HL-60 (cell line): ENCODE results near the gene B4GALNT4.

Experiments
- DNase-seq, 2 experiments: peaks; one replicate each; pipeline ENCODE4 v3.0.0-alpha.2; 2010 to 2020; ENCODE audit warnings: low read depth in 1 of 2, low spot score in 1 of 2
- H3K27ac ChIP-seq: fragments of 250-450 bp; sonication (Bioruptor Pico); replicated peaks from 2 replicates; pipeline ENCODE4 v1.5.1; 2020; ENCODE audit warnings: mild to moderate bottlenecking, moderate library complexity
- H3K27me3 ChIP-seq: fragments of 250-450 bp; sonication (Bioruptor Pico); 2 replicates; pipeline ENCODE4 v1.5.1; 2021; ENCODE audit warnings: mild to moderate bottlenecking, moderate library complexity; ENCODE audit not compliant: insufficient read depth, poor library complexity, severe bottlenecking
- H3K4me3 ChIP-seq: replicated peaks from 2 replicates; pipeline ENCODE4 v1.5.1; 2011; ENCODE audit warnings: mild to moderate bottlenecking, control low read depth, low read length; ENCODE audit not compliant: insufficient read depth
- GABPA ChIP-seq: IDR thresholded peaks from 2 replicates; pipeline ENCODE4 v1.6.1; 2012; ENCODE audit warnings: low read depth
- POLR2AphosphoS5 ChIP-seq: IDR thresholded peaks from 2 replicates; pipeline ENCODE4 v1.6.1; 2012; ENCODE audit warnings: low read depth
- SPI1 ChIP-seq: IDR thresholded peaks from 2 replicates; pipeline ENCODE4 v1.6.1; 2012; ENCODE audit warnings: low read depth, mild to moderate bottlenecking, borderline replicate concordance
- TF ChIP-seq, protein P1 (sequence below): IDR thresholded peaks from 2 replicates; pipeline ENCODE4 v1.6.1; 2012; ENCODE audit warnings: low read depth; ENCODE audit not compliant: insufficient replicate concordance
- TF ChIP-seq, protein P2 (sequence below): IDR thresholded peaks from one replicate; pipeline ENCODE4 v1.5.1; 2011; ENCODE audit warnings: low read length, control low read depth, inconsistent platforms; ENCODE audit not compliant: insufficient read depth

Gene B4GALNT4

DNA sequence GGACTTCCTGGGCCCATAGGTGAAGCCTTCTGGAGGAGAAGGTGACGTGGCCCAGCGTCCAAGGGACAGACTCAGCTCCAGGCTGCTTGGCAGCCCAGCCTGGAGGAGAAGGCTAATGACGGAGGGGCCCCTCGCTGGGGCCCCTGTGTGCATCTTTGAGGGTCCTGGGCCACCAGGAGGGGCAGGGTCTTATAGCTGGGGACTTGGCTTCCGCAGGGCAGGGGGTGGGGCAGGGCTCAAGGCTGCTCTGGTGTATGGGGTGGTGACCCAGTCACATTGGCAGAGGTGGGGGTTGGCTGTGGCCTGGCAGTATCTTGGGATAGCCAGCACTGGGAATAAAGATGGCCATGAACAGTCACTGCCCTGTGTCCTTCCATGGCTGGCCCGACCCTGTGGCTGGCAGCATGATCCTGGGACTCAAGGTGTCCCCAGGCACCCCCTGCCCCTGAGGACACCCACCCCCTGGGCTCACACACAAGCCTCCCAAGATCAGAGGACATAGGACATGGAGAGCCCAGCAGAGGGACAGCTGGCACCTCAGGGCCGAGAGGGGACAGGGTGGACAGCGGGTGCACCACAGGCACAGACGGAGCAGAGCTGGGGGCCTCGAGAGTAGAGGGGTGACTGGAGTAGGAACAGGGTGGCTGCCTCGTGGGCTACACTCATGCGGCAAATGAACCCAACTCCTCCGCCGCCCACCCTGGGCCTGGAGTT, 35.4 kb downstream of the B4GALNT4 start:
- Histone ChIP-seq H3K4me3 (no peak overlapping the region), H3K27me3 (no peaks in the 10 kb centered on the region), H3K27ac (no peak overlapping the region)
- DNase-seq: no peak
- TF ChIP-seq SPI1 (no peak), GABPA (no peak), POLR2AphosphoS5 (no peak)
- TF ChIP-seq, protein P1, sequence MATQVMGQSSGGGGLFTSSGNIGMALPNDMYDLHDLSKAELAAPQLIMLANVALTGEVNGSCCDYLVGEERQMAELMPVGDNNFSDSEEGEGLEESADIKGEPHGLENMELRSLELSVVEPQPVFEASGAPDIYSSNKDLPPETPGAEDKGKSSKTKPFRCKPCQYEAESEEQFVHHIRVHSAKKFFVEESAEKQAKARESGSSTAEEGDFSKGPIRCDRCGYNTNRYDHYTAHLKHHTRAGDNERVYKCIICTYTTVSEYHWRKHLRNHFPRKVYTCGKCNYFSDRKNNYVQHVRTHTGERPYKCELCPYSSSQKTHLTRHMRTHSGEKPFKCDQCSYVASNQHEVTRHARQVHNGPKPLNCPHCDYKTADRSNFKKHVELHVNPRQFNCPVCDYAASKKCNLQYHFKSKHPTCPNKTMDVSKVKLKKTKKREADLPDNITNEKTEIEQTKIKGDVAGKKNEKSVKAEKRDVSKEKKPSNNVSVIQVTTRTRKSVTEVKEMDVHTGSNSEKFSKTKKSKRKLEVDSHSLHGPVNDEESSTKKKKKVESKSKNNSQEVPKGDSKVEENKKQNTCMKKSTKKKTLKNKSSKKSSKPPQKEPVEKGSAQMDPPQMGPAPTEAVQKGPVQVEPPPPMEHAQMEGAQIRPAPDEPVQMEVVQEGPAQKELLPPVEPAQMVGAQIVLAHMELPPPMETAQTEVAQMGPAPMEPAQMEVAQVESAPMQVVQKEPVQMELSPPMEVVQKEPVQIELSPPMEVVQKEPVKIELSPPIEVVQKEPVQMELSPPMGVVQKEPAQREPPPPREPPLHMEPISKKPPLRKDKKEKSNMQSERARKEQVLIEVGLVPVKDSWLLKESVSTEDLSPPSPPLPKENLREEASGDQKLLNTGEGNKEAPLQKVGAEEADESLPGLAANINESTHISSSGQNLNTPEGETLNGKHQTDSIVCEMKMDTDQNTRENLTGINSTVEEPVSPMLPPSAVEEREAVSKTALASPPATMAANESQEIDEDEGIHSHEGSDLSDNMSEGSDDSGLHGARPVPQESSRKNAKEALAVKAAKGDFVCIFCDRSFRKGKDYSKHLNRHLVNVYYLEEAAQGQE: no peak
- TF ChIP-seq, protein P2, sequence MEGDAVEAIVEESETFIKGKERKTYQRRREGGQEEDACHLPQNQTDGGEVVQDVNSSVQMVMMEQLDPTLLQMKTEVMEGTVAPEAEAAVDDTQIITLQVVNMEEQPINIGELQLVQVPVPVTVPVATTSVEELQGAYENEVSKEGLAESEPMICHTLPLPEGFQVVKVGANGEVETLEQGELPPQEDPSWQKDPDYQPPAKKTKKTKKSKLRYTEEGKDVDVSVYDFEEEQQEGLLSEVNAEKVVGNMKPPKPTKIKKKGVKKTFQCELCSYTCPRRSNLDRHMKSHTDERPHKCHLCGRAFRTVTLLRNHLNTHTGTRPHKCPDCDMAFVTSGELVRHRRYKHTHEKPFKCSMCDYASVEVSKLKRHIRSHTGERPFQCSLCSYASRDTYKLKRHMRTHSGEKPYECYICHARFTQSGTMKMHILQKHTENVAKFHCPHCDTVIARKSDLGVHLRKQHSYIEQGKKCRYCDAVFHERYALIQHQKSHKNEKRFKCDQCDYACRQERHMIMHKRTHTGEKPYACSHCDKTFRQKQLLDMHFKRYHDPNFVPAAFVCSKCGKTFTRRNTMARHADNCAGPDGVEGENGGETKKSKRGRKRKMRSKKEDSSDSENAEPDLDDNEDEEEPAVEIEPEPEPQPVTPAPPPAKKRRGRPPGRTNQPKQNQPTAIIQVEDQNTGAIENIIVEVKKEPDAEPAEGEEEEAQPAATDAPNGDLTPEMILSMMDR: no peak

DNA sequence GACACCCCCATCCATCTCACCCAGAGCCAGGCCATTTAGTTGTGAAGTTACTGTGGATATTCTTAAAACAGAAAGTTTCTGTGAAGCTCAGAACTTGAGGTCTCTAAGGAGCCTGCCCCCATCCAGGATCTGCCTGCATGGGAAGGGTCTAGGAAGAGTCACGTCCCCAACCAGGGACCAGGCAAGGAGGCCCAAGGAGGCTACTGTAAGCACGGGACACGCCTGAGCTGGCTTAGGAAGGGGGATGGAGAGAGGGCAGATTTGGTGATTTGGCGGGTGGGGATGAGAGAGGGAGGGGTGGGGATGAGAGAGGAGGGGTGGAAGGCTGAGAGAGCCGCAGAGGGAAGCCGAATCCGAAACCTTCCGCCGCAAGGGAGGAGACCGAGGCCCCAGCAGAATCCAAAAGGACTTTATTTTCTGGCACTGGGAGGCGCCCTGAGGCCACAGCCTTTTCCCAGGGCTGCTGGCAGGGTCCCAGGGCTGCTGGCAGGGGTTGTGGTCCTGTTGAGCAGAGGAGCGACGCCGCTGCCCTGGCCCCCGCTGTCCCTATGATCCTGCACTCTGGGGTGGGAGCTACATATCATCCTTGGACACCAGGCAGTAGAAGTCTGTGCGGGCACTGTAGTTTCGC, 36.1 kb downstream of the B4GALNT4 start:
- TF ChIP-seq, protein P2: no peak
- TF ChIP-seq POLR2AphosphoS5: no peak
- no peak for TF ChIP-seq SPI1
- TF ChIP-seq, protein P1: no peak
- TF ChIP-seq GABPA: no peak
- DNase-seq: no peak
- Histone ChIP-seq H3K27me3 (no peaks in the 10 kb centered on the region), H3K27ac (no peak overlapping the region), H3K4me3 (no peak overlapping the region)

DNA sequence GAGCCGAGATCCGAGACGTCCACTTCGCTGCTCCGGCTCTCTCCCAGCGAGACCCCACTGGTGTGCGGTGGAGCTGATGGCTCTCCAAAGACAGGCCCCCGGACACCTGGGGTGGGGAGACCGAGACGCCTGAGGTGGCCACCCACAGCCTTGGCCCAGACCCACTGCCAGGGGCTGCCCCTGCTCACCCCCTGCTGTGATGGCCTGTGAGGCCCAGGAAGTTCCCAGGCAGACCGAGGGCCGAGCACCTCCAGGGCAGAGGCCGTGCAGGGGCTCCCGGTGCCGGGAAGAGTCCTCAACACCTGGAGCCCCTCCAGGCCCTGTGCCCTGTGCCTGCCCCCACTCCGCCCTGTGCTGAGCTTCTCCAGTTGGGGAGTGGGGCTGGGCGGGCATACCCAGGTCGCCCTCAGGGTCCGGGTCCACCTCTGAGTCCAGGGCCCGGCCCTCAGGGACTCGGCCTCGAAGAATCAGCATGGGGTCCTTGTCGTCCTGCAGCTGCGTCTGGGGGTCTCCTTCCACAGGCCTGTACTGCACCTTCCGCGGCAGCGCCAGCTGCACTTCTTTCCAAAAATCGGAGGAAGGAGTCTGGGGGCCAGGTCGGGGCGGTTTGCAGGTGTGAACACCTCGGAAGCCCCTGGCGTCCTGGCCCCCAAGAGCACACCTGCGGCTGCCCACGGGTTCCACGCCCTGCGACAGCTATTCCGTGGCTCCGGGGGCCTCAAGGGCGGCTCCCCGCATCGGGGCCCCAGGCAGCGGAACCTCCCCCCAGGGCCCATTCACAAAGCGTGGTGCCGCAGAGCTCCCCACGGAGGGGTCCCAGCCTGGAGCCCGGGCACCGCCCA, 36.9 kb downstream of the B4GALNT4 start:
- DNase-seq: no peak
- no peaks in the 10 kb centered on the region for H3K27me3 ChIP-seq
- peak overlapping the region; percentile 65 for H3K27ac ChIP-seq
- TF ChIP-seq, protein P1: no peak
- TF ChIP-seq GABPA: no peak
- no peak for TF ChIP-seq SPI1
- H3K4me3 ChIP-seq: peak overlapping the region; percentile 48
